NCI-H2107 treated with DMSO at 0.1 percent for 48 hours (cell line): ENCODE data around the gene SCYL2.
A peak's percentile ranks its signal among the peaks of the same experiment; 100 is the strongest.
"Not testable (repeated sequence)": the region's sequence is repeated elsewhere in the genome, so short reads cannot be mapped to it uniquely, and the experiment has no call there.

Experiments used
- DNase-seq: peaks from one replicate; lab custom pipeline; 2025; ENCODE audit not compliant: unreplicated experiment; lab: John Stamatoyannopoulos, UW

Gene SCYL2

GRCh38 chr12:100265107-100265506 is 1.9 kb upstream of the SCYL2 start:
- not testable (repeated sequence) for DNase-seq

GRCh38 chr12:100265732-100266584 is 1.0 kb upstream of the SCYL2 start:
- no peak for DNase-seq

- DNase-seq, result peak; percentile 68
Measured at GRCh38 chr12:100266585-100266834, 467 bp upstream of the SCYL2 start.

- no peak for DNase-seq
Measured at GRCh38 chr12:100267603-100268281, 765 bp downstream of the SCYL2 start.

- DNase-seq, result no peak
Measured at GRCh38 chr12:100268835-100269564, 2.0 kb downstream of the SCYL2 start.

GRCh38 chr12:100273782-100274181 is 6.8 kb downstream of the SCYL2 start:
- DNase-seq, result no peak

- no peak for DNase-seq
Measured at GRCh38 chr12:100274291-100274690, 7.3 kb downstream of the SCYL2 start.

GRCh38 chr12:100279159-100279558 is 12.2 kb downstream of the SCYL2 start:
- DNase-seq, result no peak

GRCh38 chr12:100279607-100280244 is 12.7 kb downstream of the SCYL2 start:
- DNase-seq, result no peak

GRCh38 chr12:100284556-100284955 is 17.6 kb downstream of the SCYL2 start:
- not testable (repeated sequence) for DNase-seq

GRCh38 chr12:100289038-100289437 is 22.1 kb downstream of the SCYL2 start:
- no peak for DNase-seq

GRCh38 chr12:100290016-100290415 is 23.0 kb downstream of the SCYL2 start:
- DNase-seq, result no peak

GRCh38 chr12:100293017-100293416 is 26.0 kb downstream of the SCYL2 start:
- no peak for DNase-seq

GRCh38 chr12:100294366-100294765 is 27.4 kb downstream of the SCYL2 start:
- not testable (repeated sequence) for DNase-seq

GRCh38 chr12:100295764-100296555 is 29.0 kb downstream of the SCYL2 start:
- DNase-seq, result no peak

GRCh38 chr12:100302081-100302480 is 35.1 kb downstream of the SCYL2 start:
- no peak for DNase-seq

- no peak for DNase-seq
Measured at GRCh38 chr12:100303831-100304230, 36.9 kb downstream of the SCYL2 start.

- DNase-seq, result not testable (repeated sequence)
Measured at GRCh38 chr12:100304334-100304733, 37.4 kb downstream of the SCYL2 start.

GRCh38 chr12:100308138-100308537 is 41.2 kb downstream of the SCYL2 start:
- DNase-seq, result not testable (repeated sequence)

GRCh38 chr12:100311317-100311716 is 44.3 kb downstream of the SCYL2 start:
- no peak for DNase-seq

- no peak for DNase-seq
Measured at GRCh38 chr12:100317371-100317770, 50.4 kb downstream of the SCYL2 start.
